H1 (cell line): ENCODE data around the gene MMP20. TPM values are rescaled to one million over a fixed set of nuclear protein-coding genes. Genes with fewer than 3 reads are reported as not detected.

Source experiments
- CTCF ChIA-PET: fragments of 300-600 bp; sonication (Branson Sonifier 250); formaldehyde crosslinking; loops from one replicate; lab custom pipeline; 2021; ENCODE audit not compliant: partially characterized antibody; lab: Charles Lee
- POLR2A ChIA-PET: fragments of 300-600 bp; sonication (Branson Sonifier 250); formaldehyde crosslinking; loops from one replicate; lab custom pipeline; 2021; ENCODE audit warnings: inconsistent platforms; ENCODE audit not compliant: partially characterized antibody; lab: Charles Lee
- DNase-seq, 2 experiments: peaks; one replicate each; pipeline versions ENCODE4 v3.0.0 to v3.0.0-alpha.2; 2010 to 2022; ENCODE audit warnings: low spot score in 2 of 2, low read depth in 1 of 2, mixed read lengths in 1 of 2
- FAIRE-seq: peaks from 2 replicates; lab custom pipeline; 2011; peaks lifted over from hg19 to GRCh38; lab: Jason Lieb, UNC
- H2AFZ ChIP-seq: 2 replicates; pipeline ENCODE4 v1.8.1; 2012; ENCODE audit warnings: low read length, inconsistent platforms
- H2AK5ac ChIP-seq: 2 replicates; pipeline ENCODE4 v1.6.1; 2013; ENCODE audit warnings: low read depth, low read length
- H2BK120ac ChIP-seq: replicated peaks from 2 replicates; pipeline ENCODE3; 2013; ENCODE audit warnings: low read depth, low read length, inconsistent platforms
- H2BK12ac ChIP-seq: 2 replicates; pipeline ENCODE4 v1.6.1; 2013; ENCODE audit warnings: low read depth, low read length
- H2BK15ac ChIP-seq: 2 replicates; pipeline ENCODE4 v1.6.1; 2013; ENCODE audit warnings: low read length
- H2BK20ac ChIP-seq: 2 replicates; pipeline ENCODE4 v1.6.1; 2013; ENCODE audit warnings: low read length
- H2BK5ac ChIP-seq: 2 replicates; pipeline ENCODE4 v1.6.1; 2013; ENCODE audit warnings: low read depth, low read length
- H3K14ac ChIP-seq: 2 replicates; pipeline ENCODE4 v1.6.1; 2013; ENCODE audit warnings: inconsistent platforms; ENCODE audit not compliant: insufficient read length
- H3K18ac ChIP-seq: 2 replicates; pipeline ENCODE4 v1.6.1; 2013; ENCODE audit warnings: low read length; ENCODE audit errors: extremely low read depth
- H3K23ac ChIP-seq: 2 replicates; pipeline ENCODE4 v1.6.1; 2013; ENCODE audit warnings: inconsistent platforms; ENCODE audit not compliant: insufficient read length
- H3K23me2 ChIP-seq: 2 replicates; pipeline ENCODE4 v1.6.1; 2013; ENCODE audit warnings: low read depth, low read length
- H3K27ac ChIP-seq: 2 replicates; pipeline ENCODE4 v1.6.1; 2011; ENCODE audit warnings: low read depth, low read length, inconsistent platforms
- H3K27me3 ChIP-seq, 4 experiments: replicated peaks in 1 of 4; 1 replicate in 1 of 4; 2 replicates in 3 of 4; pipeline versions ENCODE4 v1.6.1 to v1.8.1; 2011 to 2013; ENCODE audit warnings: low read length in 3 of 4, mild to moderate bottlenecking in 3 of 4, inconsistent platforms in 2 of 4, mixed read lengths in 2 of 4, moderate library complexity in 1 of 4; ENCODE audit not compliant: control insufficient read depth in 3 of 4, insufficient read depth in 3 of 4; ENCODE audit errors: extremely low read depth in 1 of 4
- H3K36me3 ChIP-seq, 4 experiments: 2 replicates each; pipeline versions ENCODE4 v1.6.1 to v1.8.1; 2011 to 2013; ENCODE audit warnings: mild to moderate bottlenecking in 4 of 4, low read length in 3 of 4, moderate library complexity in 2 of 4, control low read depth in 1 of 4, inconsistent platforms in 1 of 4; ENCODE audit not compliant: insufficient read depth in 4 of 4, control insufficient read depth in 2 of 4
- H3K4ac ChIP-seq: replicated peaks from 2 replicates; pipeline ENCODE3; 2013; ENCODE audit warnings: low read length, low read depth, mixed read lengths, inconsistent platforms; ENCODE audit not compliant: insufficient read length
- H3K4me1 ChIP-seq, 4 experiments: replicated peaks in 1 of 4; 1 replicate in 1 of 4; 2 replicates in 3 of 4; pipeline versions ENCODE4 v1.6.1 to v1.8.1; 2011 to 2013; ENCODE audit warnings: low read length in 3 of 4, inconsistent platforms in 2 of 4, mixed read lengths in 1 of 4; ENCODE audit not compliant: insufficient read depth in 4 of 4, control insufficient read depth in 3 of 4
- H3K4me2 ChIP-seq, 2 experiments: 2 replicates each; pipeline versions ENCODE4 v1.6.1 to v1.8.1; 2011 to 2013; ENCODE audit warnings: low read depth in 2 of 2, low read length in 2 of 2, control low read depth in 1 of 2, inconsistent platforms in 1 of 2, mild to moderate bottlenecking in 1 of 2; ENCODE audit not compliant: insufficient read depth in 1 of 2
- H3K4me3 ChIP-seq, 4 experiments: fragments of 200-600, 300-600 bp in 1 of 4; sonication (generic), shearing (Covaris generic), sonication (Bioruptor Twin) in 1 of 4; 2 replicates each; pipeline versions ENCODE4 v1.5.1 to v1.8.1; 2011 to 2016; ENCODE audit warnings: low read length in 4 of 4, low read depth in 3 of 4, control low read depth in 2 of 4, inconsistent platforms in 2 of 4, mild to moderate bottlenecking in 2 of 4, mixed read lengths in 1 of 4, moderate library complexity in 1 of 4; ENCODE audit not compliant: insufficient read depth in 2 of 4; ENCODE audit errors: extremely low read depth in 1 of 4
- H3K56ac ChIP-seq: replicated peaks from 2 replicates; pipeline ENCODE3; 2013; ENCODE audit warnings: low read depth, mild to moderate bottlenecking, mixed read lengths, low read length, inconsistent platforms; ENCODE audit not compliant: insufficient read length
- H3K79me1 ChIP-seq: 2 replicates; pipeline ENCODE4 v1.6.1; 2013; ENCODE audit warnings: low read depth, low read length, control low read depth
- H3K79me2 ChIP-seq, 2 experiments: 2 replicates each; pipeline versions ENCODE4 v1.6.1 to v1.8.1; 2012 to 2013; ENCODE audit warnings: low read length in 2 of 2, mild to moderate bottlenecking in 2 of 2, inconsistent platforms in 1 of 2; ENCODE audit not compliant: insufficient read depth in 2 of 2, control insufficient read depth in 1 of 2
- H3K9ac ChIP-seq, 4 experiments: replicated peaks in 1 of 4; 1 replicate in 1 of 4; 2 replicates in 3 of 4; pipeline versions ENCODE4 v1.6.1 to v1.8.1; 2011 to 2013; ENCODE audit warnings: low read depth in 3 of 4, low read length in 3 of 4, control low read depth in 2 of 4, mild to moderate bottlenecking in 2 of 4, moderate library complexity in 2 of 4, inconsistent platforms in 1 of 4; ENCODE audit errors: extremely low read depth in 1 of 4
- H3K9me3 ChIP-seq, 2 experiments: 2 replicates each; pipeline versions ENCODE4 v1.6.1 to v1.8.1; 2012 to 2013; ENCODE audit warnings: mild to moderate bottlenecking in 2 of 2, moderate library complexity in 2 of 2, control low read depth in 1 of 2, inconsistent platforms in 1 of 2, low read depth in 1 of 2, low read length in 1 of 2, mixed read lengths in 1 of 2; ENCODE audit not compliant: insufficient read depth in 2 of 2
- H4K20me1 ChIP-seq, 2 experiments: replicated peaks in 1 of 2; 2 replicates each; pipeline versions ENCODE3 to v1.8.1; 2011 to 2013; ENCODE audit warnings: inconsistent platforms in 2 of 2, low read length in 2 of 2, mild to moderate bottlenecking in 1 of 2; ENCODE audit not compliant: insufficient read depth in 2 of 2, control insufficient read depth in 1 of 2
- H4K5ac ChIP-seq: 2 replicates; pipeline ENCODE4 v1.6.1; 2013; ENCODE audit warnings: low read length, low read depth, mixed read lengths, inconsistent platforms; ENCODE audit not compliant: insufficient read length
- H4K8ac ChIP-seq: 2 replicates; pipeline ENCODE4 v1.8.0; 2013; ENCODE audit warnings: mild to moderate bottlenecking, moderate library complexity, low read length, inconsistent platforms; ENCODE audit not compliant: insufficient read depth; ENCODE audit errors: extremely low read depth
- H4K91ac ChIP-seq: replicated peaks from 2 replicates; pipeline ENCODE3; 2013; ENCODE audit warnings: low read length, mixed read lengths, inconsistent platforms; ENCODE audit not compliant: insufficient read length
- CBX5 ChIP-seq: fragments of 300-800, 300-1000 bp; sonication (generic); IDR thresholded peaks from 2 replicates; pipeline ENCODE4 v1.7.1; 2016; ENCODE audit warnings: antibody characterized with exemption, low read length, low read depth
- CTCF ChIP-seq, 3 experiments: IDR thresholded peaks; 1 replicate in 2 of 3; 2 replicates in 1 of 3; pipeline versions ENCODE4 v1.5.1 to v1.6.1; 2011; ENCODE audit warnings: low read length in 3 of 3, mild to moderate bottlenecking in 3 of 3, inconsistent platforms in 2 of 3, low read depth in 1 of 3, moderate library complexity in 1 of 3; ENCODE audit not compliant: insufficient read depth in 1 of 3; ENCODE audit errors: control extremely low read depth in 1 of 3
- GABPA ChIP-seq: IDR thresholded peaks from 2 replicates; pipeline ENCODE4 v1.6.1; 2011; ENCODE audit warnings: mild to moderate bottlenecking, low read length, moderate library complexity, borderline replicate concordance; ENCODE audit not compliant: insufficient read depth
- GTF2F1 ChIP-seq: IDR thresholded peaks from 2 replicates; pipeline ENCODE4 v1.6.1; 2012; ENCODE audit warnings: low read depth, low read length, improper control_type of control experiment, borderline replicate concordance
- POLR2A ChIP-seq, 2 experiments: IDR thresholded peaks; 1 replicate in 1 of 2; 2 replicates in 1 of 2; pipeline ENCODE4 v1.6.1; 2011; ENCODE audit warnings: low read depth in 2 of 2, low read length in 2 of 2, mild to moderate bottlenecking in 2 of 2; ENCODE audit errors: control extremely low read depth in 1 of 2
- RAD21 ChIP-seq, 2 experiments: IDR thresholded peaks in 1 of 2; conservative IDR thresholded peaks in 1 of 2; 2 replicates each; pipeline ENCODE4 v1.6.1; 2011; ENCODE audit warnings: low read depth in 2 of 2, low read length in 2 of 2, improper control_type of control experiment in 1 of 2, inconsistent platforms in 1 of 2, mild to moderate bottlenecking in 1 of 2, moderate library complexity in 1 of 2
- RNF2 ChIP-seq: fragments of 200-900, 300-1000 bp; sonication (generic); IDR thresholded peaks from 2 replicates; pipeline ENCODE4 v1.7.1; 2016; ENCODE audit warnings: borderline replicate concordance, low read depth, mild to moderate bottlenecking, antibody characterized with exemption, low read length; ENCODE audit not compliant: poor library complexity, severe bottlenecking; ENCODE audit errors: missing control alignments
- SIN3A ChIP-seq, 2 experiments: IDR thresholded peaks in 1 of 2; conservative IDR thresholded peaks in 1 of 2; 2 replicates each; pipeline ENCODE4 v1.6.1; 2011 to 2012; ENCODE audit warnings: low read length in 2 of 2, improper control_type of control experiment in 1 of 2, low read depth in 1 of 2, mild to moderate bottlenecking in 1 of 2
- SP2 ChIP-seq: IDR thresholded peaks from 2 replicates; pipeline ENCODE4 v1.6.1; 2012; ENCODE audit warnings: mild to moderate bottlenecking, low read length, inconsistent platforms
- SP4 ChIP-seq: IDR thresholded peaks from 2 replicates; pipeline ENCODE4 v1.6.1; 2012; ENCODE audit warnings: low read length, inconsistent platforms
- SRF ChIP-seq: IDR thresholded peaks from 2 replicates; pipeline ENCODE4 v1.6.1; 2011; ENCODE audit warnings: mild to moderate bottlenecking, low read depth, low read length, moderate library complexity
- TBP ChIP-seq: IDR thresholded peaks from 2 replicates; pipeline ENCODE4 v1.6.1; 2011; ENCODE audit warnings: low read depth, low read length, improper control_type of control experiment
- polyA plus RNA-seq, 7 experiments: library from polyadenylated mRNA; depleted of rRNA in 3 of 7; stranded (reverse) in 5 of 7; unstranded in 2 of 7; fragments of >200 nt in 5 of 7; fragments of 200-250 nt in 2 of 7; gene quantifications; 1 replicate in 5 of 7; 2 replicates in 1 of 7; 4 replicates in 1 of 7; pipeline versions ENCODE4 v1.2.1 to v1.2.3, GENCODE V29; 2011 to 2013; ENCODE audit warnings: missing spikeins in 2 of 7, mixed read lengths in 2 of 7
- total RNA-seq: library from RNA; stranded (reverse); fragmentation: NEBNext Ultra II Directional; extraction: Animal tissue kit (Norgen Biotek cat#: 25700); gene quantifications from 2 replicates; pipeline ENCODE4 v1.2.1, GENCODE V29; 2021

The MMP20 gene
- total and polyA plus RNA-seq, 2 of the 8 experiments (the other 6 are each of a cell fraction or from before 2014, with no cell fraction given), result not detected

- FAIRE-seq (no peak), DNase-seq (no peak)
- no peaks in the 10 kb centered on the region for H3K9me3 ChIP-seq
- no peak overlapping the region for H4K8ac ChIP-seq
- no peaks in the 10 kb centered on the region for H3K4me1 ChIP-seq
- no peaks in the 10 kb centered on the region for H3K27me3 ChIP-seq
- no peak overlapping the region for H2BK120ac ChIP-seq
- H4K91ac ChIP-seq, result no peak overlapping the region
- no peak overlapping the region for H3K14ac ChIP-seq
- H3K79me1 ChIP-seq, result no peaks in the 10 kb centered on the region
- no peak overlapping the region for H2AK5ac ChIP-seq
- H3K4me2 ChIP-seq, result no peak overlapping the region
- POLR2A ChIA-PET, result no interaction called here
- H2BK5ac ChIP-seq, result no peak overlapping the region
- H2AFZ ChIP-seq, result no peak overlapping the region
- H3K18ac ChIP-seq, result no peak overlapping the region
- no peak overlapping the region for H3K4ac ChIP-seq
- no peak overlapping the region for H3K9ac ChIP-seq
- H4K20me1 ChIP-seq, result no peaks in the 10 kb centered on the region
- H4K5ac ChIP-seq, result no peak overlapping the region
- no peak overlapping the region for H3K23ac ChIP-seq
- H3K56ac ChIP-seq, result no peak overlapping the region
- H2BK20ac ChIP-seq, result no peak overlapping the region
- H2BK15ac ChIP-seq, result no peak overlapping the region
- no peak overlapping the region for H3K27ac ChIP-seq
- CTCF ChIA-PET, result interaction anchor here (1.1 kb wide), 1 partner anchor 15 kb away, joined by 5 read pairs; no protein-coding TSS in a partner anchor
- no peak overlapping the region for H3K4me3 ChIP-seq
- no peaks in the 10 kb centered on the region for H3K36me3 ChIP-seq
- H3K23me2 ChIP-seq, result no peaks in the 10 kb centered on the region
- H2BK12ac ChIP-seq, result no peak overlapping the region
- H3K79me2 ChIP-seq, result no peaks in the 10 kb centered on the region
- TF ChIP-seq SP2 (no peak), RNF2 (no peak), SP4 (no peak), CBX5 (no peak), POLR2A (IDR thresholded peaks at IDR 0.05; ENCODE audit: control extremely low read depth in 1 of 2, low read depth in 2 of 2, low read length in 2 of 2) (no peak), GABPA (no peak), GTF2F1 (no peak), TBP (no peak), SRF (no peak), CTCF (IDR thresholded peaks at IDR 0.05; ENCODE audit: control extremely low read depth in 1 of 3, insufficient read depth in 1 of 3, low read depth in 1 of 3, low read length in 3 of 3) (no peak), SIN3A (conservative IDR thresholded peaks at IDR 0.05 in 1 of 2, IDR thresholded peaks at IDR 0.05 in 1 of 2; ENCODE audit: low read depth in 1 of 2, low read length in 2 of 2) (no peak), RAD21 (IDR thresholded peaks at IDR 0.05 in 1 of 2, conservative IDR thresholded peaks at IDR 0.05 in 1 of 2; ENCODE audit: low read depth in 2 of 2, low read length in 2 of 2) (no peak)
These were observed 48.0 kb downstream of the MMP20 start for GRCh38 chr11:102577182-102577581.
